Naive thymus-derived CD8-positive, alpha-beta T cell (primary cell): ENCODE data around the gene DBN1. TPM values are rescaled to one million over a fixed set of nuclear protein-coding genes. Genes with fewer than 3 reads are reported as not detected.

Source experiments
- ATAC-seq, 2 donors: fragments of 150-1000 bp; cut with Tn5 transposase in 1 of 2; sonication (Bioruptor Pico), chemical (Tn5 transposase) in 1 of 2; 1 replicate in 1 of 2; 2 replicates in 1 of 2; pipeline ENCODE4 v1.10.0; 2021; ENCODE audit warnings: mild to moderate bottlenecking in 2 of 2, moderate library complexity in 2 of 2
- POLR2A ChIA-PET: fragments of 350-600 bp; sonication (Branson Sonifier 250); formaldehyde crosslinking; loops from one replicate; lab custom pipeline; 2021; ENCODE audit warnings: antibody characterized with exemption; lab: Charles Lee
- DNase-seq, 10 donors: peaks; one replicate each; pipeline versions ENCODE4 v3.0.0 to v3.0.0-alpha.2; 2020 to 2022
- H3K27ac Mint-ChIP-seq, 10 donors: one replicate each; pipeline ENCODE4 v1.8.0; 2020 to 2022; ENCODE audit warnings: mild to moderate bottlenecking in 10 of 10, mixed read lengths in 10 of 10, moderate library complexity in 4 of 10, inconsistent platforms in 1 of 10
- H3K27me3 Mint-ChIP-seq, 5 donors: one replicate each; pipeline ENCODE4 v1.8.0; 2021 to 2022; ENCODE audit warnings: mixed read lengths in 5 of 5
- H3K36me3 Mint-ChIP-seq, 3 donors: one replicate each; pipeline ENCODE4 v1.8.0; 2020 to 2022; ENCODE audit warnings: mixed read lengths in 3 of 3, mild to moderate bottlenecking in 2 of 3, inconsistent platforms in 1 of 3
- H3K4me1 Mint-ChIP-seq, 4 donors: one replicate each; pipeline ENCODE4 v1.8.0; 2021 to 2022; ENCODE audit warnings: mixed read lengths in 4 of 4
- H3K4me3 Mint-ChIP-seq, 10 donors: one replicate each; pipeline ENCODE4 v1.8.0; 2020 to 2022; ENCODE audit warnings: mild to moderate bottlenecking in 10 of 10, mixed read lengths in 10 of 10, moderate library complexity in 6 of 10, inconsistent platforms in 1 of 10
- H3K9me3 Mint-ChIP-seq, 9 donors: one replicate each; pipeline ENCODE4 v1.8.0; 2020 to 2022; ENCODE audit warnings: mixed read lengths in 9 of 9, mild to moderate bottlenecking in 3 of 9, inconsistent platforms in 1 of 9, moderate library complexity in 1 of 9
- polyA plus RNA-seq, 3 donors: library from polyadenylated mRNA; unstranded; fragments of 300-500 nt; fragmentation: Illumina TruSeq; gene quantifications; one replicate each; pipeline ENCODE4 v1.2.3, GENCODE V29; 2021
- total RNA-seq, 8 experiments: library from RNA in 2 of 8; stranded (reverse) in 2 of 8; gene quantifications; one replicate each; pipeline ENCODE4 v1.2.3 and lab custom pipeline; 2021 to 2026

The DBN1 gene
- total and polyA plus RNA-seq, 5 experiments from 2014 or later, result 20.5 to 62.9 (median 25.3) TPM

- DNase-seq (no peak), ATAC-seq (no peak)
- H3K9me3 Mint-ChIP-seq, result peaks cover 0 to 3% (median 0%) of the 10 kb centered on the region in 9 donors
- H3K27me3 Mint-ChIP-seq, result no peaks in the 10 kb centered on the region
- peaks cover 4 to 37% (median 24%) of the 10 kb centered on the region in 3 donors for H3K36me3 Mint-ChIP-seq
- POLR2A ChIA-PET, result interaction anchor here (1.0 to 5.9 kb wide), 2 partner anchors 14 to 28 kb away, joined by 3 to 36 read pairs; partner anchors contain the start of gene PDLIM7
- peaks cover 18 to 41% (median 30%) of the 10 kb centered on the region in 4 donors for H3K4me1 Mint-ChIP-seq
- H3K27ac Mint-ChIP-seq, result peak overlapping the region in 8 of 10 donors; percentile 19 to 89 (median 67)
- H3K4me3 Mint-ChIP-seq, result peak overlapping the region in 1 of 10 donors; percentile 56
These were observed 4.5 kb downstream of the DBN1 start for GRCh38 chr5:177468685-177469628.

GRCh38 chr5:177468329-177468684 lies 5.1 kb downstream of the DBN1 start:
- DNase-seq (no peak), ATAC-seq (no peak)
- POLR2A ChIA-PET, result no interaction called here
- Mint-ChIP-seq H3K9me3 (peaks cover 0 to 3% (median 0%) of the 10 kb centered on the region in 9 donors), H3K4me3 (no peak overlapping the region), H3K27me3 (no peaks in the 10 kb centered on the region), H3K36me3 (peaks cover 4 to 37% (median 24%) of the 10 kb centered on the region in 3 donors), H3K27ac (peak overlapping the region in 8 of 10 donors; percentile 1 to 89 (median 39)), H3K4me1 (peaks cover 16 to 37% (median 29%) of the 10 kb centered on the region in 4 donors)

DNA sequence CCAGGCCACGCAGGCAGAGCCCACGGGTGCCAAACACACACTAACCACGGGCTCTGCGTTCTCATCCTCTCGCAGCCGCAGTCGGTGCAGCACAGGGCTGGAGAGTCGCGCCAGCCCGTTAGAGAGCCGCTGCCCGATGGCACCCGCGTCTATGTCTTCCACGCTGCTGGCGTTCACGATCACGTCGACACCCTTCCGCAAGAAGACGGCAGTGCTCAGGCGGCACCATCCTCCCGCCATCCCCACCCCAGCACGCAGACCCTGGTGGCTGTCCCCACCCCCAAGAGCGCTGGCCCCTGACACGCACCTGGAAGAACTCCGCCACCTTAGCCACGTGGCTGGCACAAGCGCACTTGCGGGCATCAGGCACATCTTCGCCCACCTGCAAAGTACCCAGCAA lies 6.0 kb downstream of the DBN1 start:
- ATAC-seq (no peak), DNase-seq (no peak)
- Mint-ChIP-seq H3K4me3 (no peak overlapping the region), H3K36me3 (peaks cover 4 to 37% (median 24%) of the 10 kb centered on the region in 3 donors), H3K4me1 (peaks cover 19 to 41% (median 32%) of the 10 kb centered on the region in 4 donors), H3K9me3 (peaks cover 0 to 3% (median 0%) of the 10 kb centered on the region in 9 donors), H3K27me3 (no peaks in the 10 kb centered on the region), H3K27ac (peak overlapping the region in 6 of 10 donors; percentile 6 to 86 (median 42))
- POLR2A ChIA-PET, result no interaction called here

GRCh38 chr5:177466861-177467260 lies 6.6 kb downstream of the DBN1 start:
- no peak for ATAC-seq
- H3K4me3 Mint-ChIP-seq, result no peak overlapping the region
- no peaks in the 10 kb centered on the region for H3K27me3 Mint-ChIP-seq
- peaks cover 20 to 41% (median 33%) of the 10 kb centered on the region in 4 donors for H3K4me1 Mint-ChIP-seq
- H3K9me3 Mint-ChIP-seq, result peaks cover 0 to 3% (median 0%) of the 10 kb centered on the region in 9 donors
- no peak for DNase-seq
- H3K27ac Mint-ChIP-seq, result peak overlapping the region in 3 of 10 donors; percentile 11 to 86 (median 41)
- H3K36me3 Mint-ChIP-seq, result peaks cover 4 to 37% (median 24%) of the 10 kb centered on the region in 3 donors
- POLR2A ChIA-PET, result no interaction called here

GRCh38 chr5:177465044-177465443 lies 8.4 kb downstream of the DBN1 start:
- Mint-ChIP-seq H3K36me3 (peaks cover 4 to 37% (median 24%) of the 10 kb centered on the region in 3 donors), H3K9me3 (peaks cover 0 to 3% (median 0%) of the 10 kb centered on the region in 9 donors), H3K27me3 (no peaks in the 10 kb centered on the region), H3K4me1 (peaks cover 13 to 32% (median 24%) of the 10 kb centered on the region in 4 donors), H3K4me3 (no peak overlapping the region), H3K27ac (no peak overlapping the region)
- POLR2A ChIA-PET, result interaction anchor here (0.8 to 1.5 kb wide), 4 partner anchors 9 to 76 kb away, joined by 3 read pairs; partner anchors contain the start of gene GRK6
- ATAC-seq, result no peak
- no peak for DNase-seq

- ATAC-seq, result peak; percentile 12 to 37
- H3K4me3 Mint-ChIP-seq, result peak overlapping the region in 1 of 10 donors; percentile 41
- POLR2A ChIA-PET, result interaction anchor here (0.6 to 2.5 kb wide), 2 partner anchors 10 to 71 kb away, joined by 4 to 14 read pairs; no protein-coding TSS in a partner anchor
- H3K27ac Mint-ChIP-seq, result peak overlapping the region in 5 of 10 donors; percentile 9 to 80 (median 60)
- no peaks in the 10 kb centered on the region for H3K27me3 Mint-ChIP-seq
- DNase-seq, result no peak
- H3K4me1 Mint-ChIP-seq, result peaks cover 11 to 20% (median 18%) of the 10 kb centered on the region in 4 donors
- H3K36me3 Mint-ChIP-seq, result peaks cover 4 to 28% (median 18%) of the 10 kb centered on the region in 3 donors
- H3K9me3 Mint-ChIP-seq, result peaks cover 0 to 3% (median 0%) of the 10 kb centered on the region in 9 donors
These were observed 11.3 kb downstream of the DBN1 start for GRCh38 chr5:177462021-177462670.

GRCh38 chr5:177459819-177460628 lies 13.4 kb downstream of the DBN1 start:
- DNase-seq (no peak), ATAC-seq (no peak)
- POLR2A ChIA-PET, result interaction anchor here (1.5 to 25.4 kb wide), 2 partner anchors 17 to 42 kb away, joined by 5 to 1530 read pairs; partner anchors contain the start of genes F12 and GRK6
- H3K36me3 Mint-ChIP-seq, result peaks cover under 1 to 6% (median under 1%) of the 10 kb centered on the region in 3 donors
- H3K4me1 Mint-ChIP-seq, result peaks cover 11 to 28% (median 21%) of the 10 kb centered on the region in 4 donors
- H3K9me3 Mint-ChIP-seq, result peaks cover 0 to under 1% (median 0%) of the 10 kb centered on the region in 9 donors
- H3K4me3 Mint-ChIP-seq, result no peak overlapping the region
- H3K27me3 Mint-ChIP-seq, result no peaks in the 10 kb centered on the region
- peak overlapping the region in 1 of 10 donors; percentile 53 for H3K27ac Mint-ChIP-seq

- no peak for DNase-seq
These were observed 14.1 kb downstream of the DBN1 start for GRCh38 chr5:177459357-177459756.

GRCh38 chr5:177458912-177459350 lies 14.5 kb downstream of the DBN1 start:
- peaks cover 0 to 3% (median 0%) of the 10 kb centered on the region in 3 donors for H3K36me3 Mint-ChIP-seq
- peaks cover 12 to 30% (median 23%) of the 10 kb centered on the region in 4 donors for H3K4me1 Mint-ChIP-seq
- H3K4me3 Mint-ChIP-seq, result no peak overlapping the region
- POLR2A ChIA-PET, result interaction anchor here (1.4 to 25.4 kb wide), 4 partner anchors 13 to 69 kb away, joined by 4 to 1530 read pairs (median 72); partner anchors contain the start of genes DBN1, F12 and GRK6
- ATAC-seq, result no peak
- peak overlapping the region in 1 of 10 donors; percentile 34 for H3K27ac Mint-ChIP-seq
- no peaks in the 10 kb centered on the region for H3K27me3 Mint-ChIP-seq
- H3K9me3 Mint-ChIP-seq, result no peaks in the 10 kb centered on the region
- DNase-seq, result no peak

More at GRCh38 chr5:177459357-177459756, 14.1 kb downstream of the DBN1 start:
- Mint-ChIP-seq H3K4me1 (peaks cover 11 to 28% (median 21%) of the 10 kb centered on the region in 4 donors), H3K36me3 (peaks cover 0 to 3% (median 0%) of the 10 kb centered on the region in 3 donors), H3K9me3 (no peaks in the 10 kb centered on the region), H3K4me3 (no peak overlapping the region), H3K27me3 (no peaks in the 10 kb centered on the region), H3K27ac (no peak overlapping the region)
- POLR2A ChIA-PET, result interaction anchor here (1.4 to 25.4 kb wide), 4 partner anchors 13 to 41 kb away, joined by 4 to 1530 read pairs (median 32); partner anchors contain the start of genes DBN1, F12 and GRK6
- no peak for ATAC-seq

GRCh38 chr5:177457852-177458681 lies 15.4 kb downstream of the DBN1 start:
- POLR2A ChIA-PET, result interaction anchor here (1.0 to 25.4 kb wide), 7 partner anchors 14 to 87 kb away, joined by 3 to 1530 read pairs (median 43); partner anchors contain the start of genes DBN1, F12, GRK6 and PDLIM7
- no peak for ATAC-seq
- Mint-ChIP-seq H3K36me3 (peaks cover 0 to 3% (median 0%) of the 10 kb centered on the region in 3 donors), H3K27ac (peak overlapping the region in 3 of 10 donors; percentile 71 to 84 (median 77)), H3K27me3 (no peaks in the 10 kb centered on the region), H3K4me3 (no peak overlapping the region), H3K4me1 (peaks cover 15 to 39% (median 28%) of the 10 kb centered on the region in 4 donors), H3K9me3 (no peaks in the 10 kb centered on the region)
- peak in 1 of 10 donors; percentile 16 for DNase-seq
